HG02678 (cell line): Measurements from ENCODE around the gene FAM111B.
"Not testable (repeated sequence)": the region's sequence is repeated elsewhere in the genome, so short reads cannot be mapped to it uniquely, and the experiment has no call there.

Experiments used
- ATAC-seq: cut with Tn5 transposase; IDR thresholded peaks from one replicate; pipeline ENCODE4 v1.9.1; 2021; ENCODE audit warnings: mild to moderate bottlenecking, moderate library complexity; ENCODE audit not compliant: unreplicated experiment

Gene FAM111B, protein sequence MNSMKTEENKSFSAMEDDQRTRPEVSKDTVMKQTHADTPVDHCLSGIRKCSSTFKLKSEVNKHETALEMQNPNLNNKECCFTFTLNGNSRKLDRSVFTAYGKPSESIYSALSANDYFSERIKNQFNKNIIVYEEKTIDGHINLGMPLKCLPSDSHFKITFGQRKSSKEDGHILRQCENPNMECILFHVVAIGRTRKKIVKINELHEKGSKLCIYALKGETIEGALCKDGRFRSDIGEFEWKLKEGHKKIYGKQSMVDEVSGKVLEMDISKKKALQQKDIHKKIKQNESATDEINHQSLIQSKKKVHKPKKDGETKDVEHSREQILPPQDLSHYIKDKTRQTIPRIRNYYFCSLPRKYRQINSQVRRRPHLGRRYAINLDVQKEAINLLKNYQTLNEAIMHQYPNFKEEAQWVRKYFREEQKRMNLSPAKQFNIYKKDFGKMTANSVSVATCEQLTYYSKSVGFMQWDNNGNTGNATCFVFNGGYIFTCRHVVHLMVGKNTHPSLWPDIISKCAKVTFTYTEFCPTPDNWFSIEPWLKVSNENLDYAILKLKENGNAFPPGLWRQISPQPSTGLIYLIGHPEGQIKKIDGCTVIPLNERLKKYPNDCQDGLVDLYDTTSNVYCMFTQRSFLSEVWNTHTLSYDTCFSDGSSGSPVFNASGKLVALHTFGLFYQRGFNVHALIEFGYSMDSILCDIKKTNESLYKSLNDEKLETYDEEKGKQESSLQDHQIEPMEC

DNA sequence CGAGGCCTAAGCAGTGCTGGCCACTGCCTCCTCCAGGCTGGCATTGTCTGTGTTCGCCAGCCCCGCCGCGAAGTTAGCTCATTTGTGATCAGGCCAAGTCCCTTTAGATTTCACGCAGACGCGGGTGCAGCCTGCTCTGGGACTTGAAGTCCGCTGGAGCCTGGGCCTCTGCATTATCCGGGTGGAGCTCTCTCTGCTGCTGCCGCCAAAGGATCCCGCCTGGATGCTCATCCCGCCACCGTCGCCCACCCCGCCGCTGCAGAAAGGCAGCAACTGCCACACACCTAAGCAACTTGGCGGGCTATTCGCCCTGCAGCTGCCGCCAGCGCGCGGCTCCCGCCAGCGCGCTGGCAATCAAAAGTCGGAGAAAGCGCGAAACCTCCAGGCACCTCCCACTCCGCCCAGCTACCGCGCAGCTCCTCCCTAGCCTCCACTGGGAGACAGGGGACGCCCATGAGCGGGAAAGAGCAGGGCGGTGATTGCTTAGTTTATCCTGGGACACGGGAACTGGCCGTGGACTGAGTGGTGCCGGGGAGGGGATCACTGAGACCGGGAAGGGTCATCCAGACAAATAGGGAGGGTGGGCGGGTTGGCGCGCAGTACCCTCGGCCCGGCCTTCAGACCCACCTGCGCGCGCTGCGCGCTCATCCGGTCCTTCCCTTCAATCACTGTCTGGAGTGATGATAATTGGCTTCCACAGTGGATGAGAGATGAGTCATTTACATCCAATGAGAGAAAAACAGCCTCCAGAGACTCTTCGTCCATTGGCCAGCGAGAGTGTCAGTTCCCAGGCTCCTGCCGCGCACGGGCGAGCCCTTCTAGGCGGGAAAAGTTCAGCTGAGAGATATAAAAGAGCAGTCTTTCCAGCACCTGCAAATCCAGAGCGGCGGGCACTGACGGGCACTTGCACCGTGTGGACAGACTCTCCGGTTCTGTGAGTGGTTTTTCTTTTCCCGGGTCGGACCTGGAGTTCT lies at the start of gene FAM111B:
Gene FAM111B, plus strand, starts transcription at position 875 of the 974 bp plus-strand sequence. CDS start 2,389 bp downstream, outside the sequence.
- ATAC-seq: peak; percentile 69

GRCh38 chr11:59058120-59059033 lies 48.7 kb upstream of the FAM111B start:
- peak; percentile 86 for ATAC-seq

DNA sequence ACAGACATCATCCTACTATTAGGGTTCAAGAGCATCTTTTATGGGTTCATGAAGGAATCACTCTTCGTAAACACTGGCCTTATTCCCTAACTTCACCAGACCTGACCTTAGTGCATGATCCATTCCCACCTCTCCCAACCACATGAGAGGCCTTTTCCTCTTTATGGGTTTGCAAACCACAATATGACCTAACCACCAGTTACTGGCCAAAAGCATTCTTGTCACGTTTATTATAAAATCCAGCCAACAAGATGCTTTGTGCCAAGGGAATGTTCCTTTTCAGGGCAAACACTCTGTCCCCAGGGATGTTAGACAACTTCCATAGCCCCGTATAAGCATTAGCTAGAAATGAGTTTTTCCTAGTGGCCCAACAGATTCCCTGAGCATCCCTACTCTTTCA lies 46.9 kb upstream of the FAM111B start:
- not testable (repeated sequence) for ATAC-seq

DNA sequence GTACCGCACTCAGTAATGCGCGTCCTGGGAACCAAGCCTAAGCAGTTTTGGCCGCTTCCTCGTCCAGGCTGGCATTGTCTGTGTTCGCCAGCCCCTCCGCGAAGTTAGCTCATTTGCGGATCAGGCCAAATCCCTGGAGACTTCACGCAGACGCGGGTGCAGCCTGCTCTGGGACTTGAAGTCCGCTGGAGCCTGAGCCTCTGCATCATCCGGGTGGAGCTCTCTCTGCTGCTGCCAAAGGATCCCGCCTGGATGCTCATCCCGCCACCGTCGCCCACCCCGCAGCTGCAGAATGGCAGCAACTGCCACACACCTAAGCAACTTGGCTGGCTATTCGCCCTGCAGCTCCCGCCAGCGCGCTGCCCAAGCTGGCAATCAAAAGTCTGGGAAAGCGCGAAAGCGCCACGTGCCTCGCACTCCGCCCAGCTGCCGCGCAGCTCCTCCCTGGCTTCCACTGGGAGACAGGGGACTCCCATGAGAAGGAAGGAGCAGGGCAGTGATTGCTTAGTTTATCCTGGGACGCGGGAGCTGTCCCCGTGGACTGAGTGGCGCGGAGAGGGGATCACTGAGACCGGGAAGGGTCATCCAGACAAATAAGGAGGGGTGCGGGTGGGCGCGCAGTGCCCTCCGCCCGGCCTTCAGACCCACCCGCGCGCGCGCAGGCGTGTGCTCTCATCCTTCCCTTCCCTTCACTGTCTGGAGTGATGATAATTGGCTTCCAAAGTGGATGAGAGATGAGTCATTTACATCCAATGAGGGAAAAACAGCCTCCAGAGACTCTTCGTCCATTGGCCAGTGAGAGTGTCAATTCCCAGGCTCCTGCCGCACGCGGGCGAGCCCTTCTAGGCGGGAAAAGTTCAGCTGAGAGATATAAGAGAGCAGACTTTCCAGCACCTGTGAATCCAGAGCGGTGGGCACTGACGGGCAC lies 44.2 kb upstream of the FAM111B start:
- ATAC-seq: no peak

- ATAC-seq: peak; percentile 41
Observed at GRCh38 chr11:59063996-59064727, 42.9 kb upstream of the FAM111B start.

DNA sequence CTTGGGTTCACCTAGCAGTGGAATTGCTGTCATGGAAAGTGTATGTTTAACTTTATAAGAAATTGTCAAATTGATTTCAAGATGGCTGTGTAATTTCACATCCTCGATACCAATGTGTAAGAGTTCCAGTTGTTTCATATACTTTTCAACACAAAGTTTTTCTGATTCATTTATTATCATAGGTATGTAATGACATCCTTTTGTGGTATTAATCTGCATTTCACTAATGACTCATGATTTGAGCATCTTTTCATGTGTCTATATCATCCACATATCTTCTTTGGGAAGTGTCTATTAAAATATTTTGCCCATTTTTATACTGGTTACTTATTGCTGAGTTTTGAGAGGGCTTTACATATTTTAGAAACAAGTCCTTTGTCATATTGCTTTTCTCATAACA lies 38.0 kb upstream of the FAM111B start:
- ATAC-seq: no peak

- peak; percentile 84 for ATAC-seq
Observed at GRCh38 chr11:59076876-59077571, 30.0 kb upstream of the FAM111B start.

GRCh38 chr11:59078435-59078834 lies 28.6 kb upstream of the FAM111B start:
- ATAC-seq: no peak

GRCh38 chr11:59079086-59079485 lies 28.0 kb upstream of the FAM111B start:
- ATAC-seq: no peak

DNA sequence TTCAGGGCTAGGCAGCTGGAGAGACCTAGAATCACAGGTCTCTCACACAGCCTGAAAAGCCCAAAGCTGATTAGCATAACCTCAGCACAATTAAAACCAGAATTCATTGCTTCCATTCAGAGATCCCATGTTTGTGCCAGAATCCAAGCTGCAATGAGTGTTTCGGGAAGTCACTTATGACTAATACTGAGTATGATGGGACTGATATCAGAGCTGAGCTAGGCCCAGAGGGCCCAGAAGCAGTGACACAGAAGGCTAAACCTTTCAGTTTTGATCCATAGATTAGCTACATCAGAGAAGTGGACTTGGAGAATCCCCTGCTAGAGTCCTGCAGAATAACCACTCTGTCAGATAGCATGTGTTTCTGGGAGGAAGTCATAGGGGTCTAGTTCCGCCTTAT lies 26.6 kb upstream of the FAM111B start:
- ATAC-seq: not testable (repeated sequence)

DNA sequence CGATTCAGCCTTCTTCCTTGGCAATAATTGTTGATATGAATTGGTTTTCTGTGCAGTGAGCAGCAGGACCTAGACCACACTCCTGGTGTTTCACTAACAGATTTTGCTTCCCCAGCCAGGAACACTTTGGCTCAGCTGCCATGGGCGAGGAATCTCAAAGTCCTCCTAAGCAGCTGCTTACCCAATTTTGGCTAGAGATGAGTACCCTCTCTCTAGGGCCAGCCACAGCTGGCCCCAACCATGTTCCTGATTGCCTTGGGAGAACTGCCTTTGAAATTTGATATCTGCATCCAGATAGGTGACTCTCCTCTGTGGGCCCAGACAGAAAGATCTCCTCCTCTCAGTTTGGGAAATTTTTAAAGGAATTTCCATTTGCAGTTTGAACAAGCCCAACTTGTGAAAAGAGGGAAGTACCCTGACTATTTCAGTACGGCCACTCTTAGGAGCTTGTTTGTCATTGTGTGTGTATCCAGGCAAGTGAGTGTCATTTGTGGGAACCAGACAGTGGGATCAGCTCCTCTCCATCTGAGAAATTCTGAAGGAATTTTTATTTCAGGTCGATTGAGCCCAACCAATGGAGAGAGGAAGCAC lies 25.5 kb upstream of the FAM111B start:
- ATAC-seq: not testable (repeated sequence)

- ATAC-seq: not testable (repeated sequence)
Observed at GRCh38 chr11:59086007-59086406, 21.0 kb upstream of the FAM111B start, which contains the start of gene GLYATL1B. GLYATL1B (plus strand) TSS chr11:59086307; CDS start chr11:59086307, 0 bp downstream.

DNA sequence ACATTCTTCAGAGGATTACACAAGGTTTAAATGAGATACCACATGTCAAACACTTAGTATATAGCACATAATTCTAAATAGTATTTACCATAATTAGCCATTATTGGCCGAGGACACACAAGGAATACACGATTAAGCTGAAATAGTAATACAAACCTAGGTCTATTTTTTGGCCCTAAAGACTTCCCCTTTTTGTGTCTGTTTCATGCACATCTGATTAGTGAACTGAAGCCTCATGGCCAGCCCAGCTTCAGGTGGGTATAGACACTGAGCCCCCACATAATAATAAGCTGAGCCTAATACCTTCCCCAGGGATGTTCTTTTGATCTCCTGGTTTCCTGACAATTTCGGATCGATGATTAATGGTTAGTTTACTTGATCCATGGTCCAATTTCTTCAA lies 18.9 kb upstream of the FAM111B start:
- no peak for ATAC-seq

- not testable (repeated sequence) for ATAC-seq
Observed at GRCh38 chr11:59093576-59093975, 13.5 kb upstream of the FAM111B start.

DNA sequence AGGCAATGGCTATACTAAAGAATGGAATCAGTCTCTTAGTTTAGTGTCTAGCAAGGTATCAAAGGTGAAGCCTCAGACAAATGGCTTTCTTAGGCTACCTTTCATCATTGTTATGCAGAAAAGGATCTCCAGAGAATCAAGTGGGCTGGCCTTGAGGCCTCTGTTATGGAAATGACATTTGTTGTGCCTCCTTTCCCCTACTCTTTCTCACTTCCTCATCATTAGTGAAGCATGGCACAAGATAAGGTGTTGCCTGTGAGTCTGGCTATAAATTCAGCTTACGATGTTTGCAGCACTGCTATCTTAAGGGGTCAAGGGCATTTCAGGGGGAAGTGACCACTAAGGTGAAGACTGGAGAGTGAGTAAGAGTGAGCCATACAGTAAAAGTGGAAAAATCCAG lies 11.8 kb upstream of the FAM111B start:
- ATAC-seq: peak; percentile 82

GRCh38 chr11:59095972-59096575 lies 11.0 kb upstream of the FAM111B start:
- not testable (repeated sequence) for ATAC-seq
